GM19438 (cell line): ENCODE data around the gene ZNF100.
"Not testable (repeated sequence)": the region's sequence is repeated elsewhere in the genome, so short reads cannot be mapped to it uniquely, and the experiment has no call there.

Experiments used
- ATAC-seq: cut with Tn5 transposase; IDR thresholded peaks from one replicate; pipeline ENCODE4 v1.9.1; 2021; ENCODE audit warnings: low read depth; ENCODE audit not compliant: unreplicated experiment

Gene ZNF100

GRCh38 chr19:21705393-21705792, 62.0 kb downstream of the ZNF100 start:
- ATAC-seq: no peak

- no peak for ATAC-seq
These were observed 63.1 kb downstream of the ZNF100 start for GRCh38 chr19:21704320-21704719.

DNA sequence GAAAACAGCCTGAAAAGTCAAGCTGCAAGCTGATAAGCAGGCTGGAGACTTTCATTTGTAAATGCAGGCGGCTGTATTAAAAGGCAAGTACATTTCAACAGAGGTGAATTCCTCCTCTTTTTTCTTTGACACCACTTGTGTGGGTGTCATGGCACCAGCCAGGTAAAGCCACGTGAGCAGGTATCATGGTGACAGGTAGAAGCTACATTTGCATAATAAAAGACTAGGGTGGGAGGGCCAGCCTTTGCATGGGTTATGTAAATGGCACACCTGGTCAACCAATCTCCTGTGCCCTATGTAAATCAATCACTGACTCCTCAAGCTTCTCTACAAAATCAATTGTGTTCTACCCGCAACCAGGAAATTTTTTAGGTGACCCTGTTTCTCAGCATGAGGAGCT, 68.2 kb downstream of the ZNF100 start:
- no peak for ATAC-seq

- no peak for ATAC-seq
These were observed 69.2 kb downstream of the ZNF100 start for GRCh38 chr19:21698215-21698614.

DNA sequence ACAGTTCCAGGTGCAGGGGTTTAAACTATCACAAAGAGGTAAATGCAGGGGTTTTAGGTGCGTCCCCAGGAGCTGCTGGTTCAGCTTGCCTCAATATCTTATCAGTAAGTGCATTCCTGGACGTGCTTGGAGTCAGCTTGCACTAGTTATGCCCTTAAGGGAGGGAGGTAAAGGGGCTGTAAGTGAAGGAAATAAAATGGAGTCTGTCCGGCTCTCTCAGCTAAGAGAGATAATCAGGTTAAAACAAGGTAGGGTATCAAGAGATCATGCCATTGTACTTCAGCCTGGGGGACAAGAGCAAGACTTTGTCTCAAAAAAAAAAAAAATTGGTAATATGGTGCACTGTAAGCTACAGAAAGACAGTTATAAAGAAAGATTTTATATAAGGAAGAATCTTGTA, 69.7 kb downstream of the ZNF100 start:
- ATAC-seq: no peak

DNA sequence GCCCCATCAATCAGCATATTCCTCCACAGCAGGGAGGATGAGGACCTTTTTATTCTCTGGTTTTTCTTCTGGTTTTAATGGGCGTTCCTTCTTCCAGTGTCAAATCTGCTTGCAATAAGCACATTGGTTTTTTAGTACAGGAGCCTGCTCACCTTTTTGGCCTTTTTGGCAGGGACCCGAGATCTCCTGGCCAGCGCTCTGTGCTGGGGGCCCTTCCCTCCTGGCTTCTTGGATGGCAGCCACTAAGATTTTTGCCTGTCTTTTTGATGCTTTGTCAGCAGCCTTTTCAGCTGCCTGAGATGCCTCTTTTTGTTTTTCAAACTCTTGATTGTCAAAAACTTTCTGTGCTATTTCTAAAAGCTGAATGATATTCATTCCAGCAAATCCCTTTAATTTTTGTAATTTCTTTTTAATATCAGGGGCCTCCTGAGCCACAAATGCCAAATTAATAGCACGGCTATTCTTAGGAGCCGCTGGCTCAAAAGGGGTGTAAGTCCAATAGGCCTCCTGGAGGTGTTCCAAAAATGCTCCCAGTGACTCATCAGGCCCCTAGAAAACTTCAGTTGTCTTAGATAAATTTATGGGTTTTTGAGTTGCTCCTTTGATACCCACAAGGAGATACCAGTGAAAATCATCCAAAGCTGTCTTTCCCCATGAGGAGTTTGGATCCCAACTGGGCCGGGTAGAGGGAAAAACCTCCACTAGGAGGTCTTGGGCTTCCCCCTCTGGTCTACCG, 73.0 kb downstream of the ZNF100 start:
- no peak for ATAC-seq

DNA sequence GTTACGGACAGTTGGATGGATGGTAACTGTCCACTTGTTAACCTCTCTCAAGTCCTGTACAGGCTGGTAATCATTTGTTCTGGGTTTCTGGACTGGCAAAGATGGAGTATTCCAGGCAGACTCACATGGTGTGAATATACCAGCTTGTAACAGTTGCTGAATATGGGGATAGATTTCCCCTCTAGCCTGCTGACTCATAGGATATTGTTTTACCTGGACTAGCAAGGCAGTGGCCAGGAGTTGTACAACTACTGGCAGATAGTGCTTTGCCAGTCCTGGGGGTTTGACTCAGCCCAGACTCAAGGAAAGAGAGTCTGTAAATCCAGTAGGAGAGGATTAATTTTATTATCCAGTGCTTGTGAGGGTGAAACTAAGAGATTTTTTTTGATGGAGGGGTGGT, 74.0 kb downstream of the ZNF100 start:
- ATAC-seq: no peak

- ATAC-seq: no peak
These were observed 75.7 kb downstream of the ZNF100 start for GRCh38 chr19:21691661-21692060.

DNA sequence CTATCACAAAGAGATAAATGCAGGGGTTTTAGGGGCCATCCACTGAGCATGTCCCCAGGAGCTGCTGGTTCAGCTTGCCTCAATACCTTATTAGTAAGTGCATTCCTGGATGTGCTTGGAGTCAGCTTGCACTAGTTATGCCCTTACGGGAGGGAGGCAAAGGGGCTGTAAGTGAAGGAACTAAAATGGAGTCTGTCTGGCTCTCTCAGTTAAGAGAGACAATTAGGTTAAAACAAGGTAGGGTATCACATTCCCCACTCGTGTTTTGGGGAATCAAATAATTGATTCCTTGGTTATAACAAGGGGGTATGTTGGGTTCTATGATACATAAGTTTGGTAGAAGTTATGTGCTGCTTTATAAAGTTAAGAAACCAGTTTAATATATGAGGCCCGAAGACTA, 78.9 kb downstream of the ZNF100 start:
- ATAC-seq: no peak

DNA sequence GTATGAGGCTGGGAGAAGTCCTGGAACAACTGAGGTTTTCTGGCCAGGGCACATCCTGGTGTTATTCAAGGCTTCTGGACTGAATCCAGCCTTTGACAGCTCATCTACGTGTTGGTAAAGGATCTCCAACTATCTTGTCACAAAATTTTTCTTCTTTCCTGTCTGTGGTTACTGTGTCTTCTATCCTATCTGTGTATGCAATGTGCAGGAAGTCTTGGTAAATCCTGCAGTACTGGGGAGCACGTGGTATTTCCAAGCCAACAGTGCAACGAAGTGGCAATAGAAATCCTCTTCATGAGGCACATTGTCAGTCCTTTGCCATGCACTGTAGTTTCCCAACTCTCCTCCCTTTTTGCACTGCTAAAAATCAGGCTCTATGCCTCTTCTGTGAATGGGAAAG, 86.7 kb downstream of the ZNF100 start:
- ATAC-seq: no peak

GRCh38 chr19:21680026-21680425, 87.4 kb downstream of the ZNF100 start:
- no peak for ATAC-seq

GRCh38 chr19:21677696-21678418, 89.5 kb downstream of the ZNF100 start:
- no peak for ATAC-seq

DNA sequence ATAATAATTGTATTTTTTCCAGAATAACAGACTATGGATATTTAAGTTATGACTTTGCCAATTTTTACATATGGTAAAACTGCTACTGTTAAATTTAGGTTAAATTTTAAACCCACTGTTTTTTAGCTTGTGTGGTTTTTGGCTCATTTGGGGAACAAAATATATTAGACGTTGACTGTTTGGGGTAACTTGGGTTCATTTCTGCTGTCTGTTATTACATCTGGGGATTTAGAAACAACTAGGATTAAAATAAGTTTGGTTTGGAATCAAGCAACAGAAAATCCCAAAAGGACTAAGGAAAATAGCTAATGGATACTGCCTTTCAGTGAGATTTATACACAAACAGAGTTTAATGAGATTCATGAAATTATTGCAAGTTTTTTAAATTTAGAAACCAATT, 92.9 kb downstream of the ZNF100 start:
- no peak for ATAC-seq

GRCh38 chr19:21673479-21673878, 93.9 kb downstream of the ZNF100 start:
- not testable (repeated sequence) for ATAC-seq
